ENCODE results near the gene ELF3.
"Not testable (repeated sequence)": the region's sequence is repeated elsewhere in the genome, so short reads cannot be mapped to it uniquely, and the experiment has no call there.

Gene ELF3

DNA sequence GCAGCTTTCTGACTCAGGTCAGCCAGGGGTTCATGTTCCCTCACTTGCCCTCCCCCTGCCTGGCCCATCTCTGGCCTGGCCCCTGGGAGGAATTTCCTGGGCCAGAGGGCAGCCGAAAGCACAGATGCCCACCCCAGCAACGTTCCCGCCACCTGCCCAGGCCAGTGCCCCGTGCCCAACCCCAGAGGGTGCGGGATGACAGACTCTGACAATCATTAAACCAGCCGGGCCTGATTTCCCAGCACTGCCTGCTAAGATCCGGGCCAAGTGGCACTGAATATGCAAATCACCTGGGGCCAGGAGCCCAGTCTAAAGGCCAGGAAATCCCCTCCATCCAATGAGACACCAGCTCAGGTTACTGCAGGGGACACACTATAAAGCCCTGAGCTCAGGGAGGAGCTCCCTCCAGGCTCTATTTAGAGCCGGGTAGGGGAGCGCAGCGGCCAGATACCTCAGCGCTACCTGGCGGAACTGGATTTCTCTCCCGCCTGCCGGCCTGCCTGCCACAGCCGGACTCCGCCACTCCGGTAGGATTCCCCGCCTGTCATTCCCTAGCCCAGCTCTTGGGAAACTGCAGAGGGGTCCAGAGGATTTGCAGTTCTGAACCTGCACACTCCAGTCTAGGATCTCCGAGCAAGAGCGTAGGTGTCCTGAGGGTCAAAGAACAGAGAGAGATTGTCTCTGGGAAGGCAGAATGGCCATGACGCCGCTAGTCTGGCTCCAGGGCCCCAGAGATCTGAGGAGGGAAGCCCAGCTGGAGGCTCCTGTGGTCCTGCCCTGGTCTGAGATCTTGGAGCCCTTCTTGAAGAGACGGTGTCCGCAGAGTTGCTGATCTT lies at the start of gene ELF3:
Gene ELF3, plus strand, starts transcription at position 408 of the 836 bp plus-strand sequence. CDS start 550 bp downstream, outside the sequence.
- DNase-seq = no peak

DNA sequence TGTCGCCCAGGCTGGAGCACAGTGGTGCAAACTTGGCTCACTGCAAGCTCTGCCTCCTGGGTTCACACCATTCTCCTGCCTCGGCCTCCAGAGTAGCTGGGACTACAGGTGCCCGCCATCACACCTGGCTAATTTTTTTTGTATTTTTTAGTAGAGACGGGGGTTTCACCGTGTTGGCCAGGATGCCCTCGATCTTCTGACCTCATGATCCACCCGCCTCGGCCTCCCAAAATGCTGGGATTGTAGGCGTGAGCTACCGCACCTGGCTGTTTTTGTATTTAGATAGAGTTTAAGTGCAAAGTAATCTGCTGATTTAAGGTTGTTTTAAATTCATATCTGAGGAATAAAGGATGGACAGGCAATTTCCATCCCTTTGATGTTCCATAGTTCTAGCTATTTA lies 48.0 kb upstream of the ELF3 start:
- not testable (repeated sequence) for DNase-seq

DNA sequence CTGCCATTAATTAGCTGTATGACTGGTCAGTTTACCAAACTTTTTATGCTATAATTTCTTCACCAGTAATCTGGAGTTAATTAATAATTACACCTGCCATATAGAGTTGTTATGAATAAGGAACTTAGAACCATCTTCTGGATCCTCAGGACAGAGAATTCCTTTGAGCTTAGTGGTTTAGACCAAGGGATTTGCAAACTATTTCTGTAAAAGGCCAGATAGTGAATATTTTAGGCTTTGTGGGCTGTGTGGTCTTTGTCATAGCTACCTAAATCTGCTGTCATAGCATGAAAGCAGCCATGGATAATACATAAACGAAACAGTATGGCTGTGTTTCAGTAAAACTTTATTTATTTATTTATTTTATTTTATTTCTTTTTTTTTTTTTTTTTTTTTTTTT lies 46.1 kb upstream of the ELF3 start:
- no peak for DNase-seq

DNA sequence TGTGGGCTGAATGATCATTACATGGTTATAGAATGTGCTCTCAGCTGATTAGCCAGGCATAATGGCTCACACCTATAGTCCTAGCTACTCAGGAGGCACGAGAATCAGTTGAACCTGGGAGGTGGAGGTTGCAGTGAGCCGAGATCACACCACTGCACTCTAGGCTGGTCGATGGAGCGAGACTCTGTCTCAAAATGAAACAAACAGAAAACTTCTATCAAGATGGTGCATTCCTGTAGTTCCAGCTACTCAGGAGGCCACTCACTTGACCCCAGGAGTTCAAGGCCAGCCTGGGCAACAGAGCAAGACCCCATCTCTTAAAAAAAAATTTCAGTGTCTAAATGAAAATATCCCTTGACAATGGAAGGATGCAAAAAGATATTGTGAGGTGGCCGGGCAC lies 44.2 kb upstream of the ELF3 start:
- no peak for DNase-seq

DNA sequence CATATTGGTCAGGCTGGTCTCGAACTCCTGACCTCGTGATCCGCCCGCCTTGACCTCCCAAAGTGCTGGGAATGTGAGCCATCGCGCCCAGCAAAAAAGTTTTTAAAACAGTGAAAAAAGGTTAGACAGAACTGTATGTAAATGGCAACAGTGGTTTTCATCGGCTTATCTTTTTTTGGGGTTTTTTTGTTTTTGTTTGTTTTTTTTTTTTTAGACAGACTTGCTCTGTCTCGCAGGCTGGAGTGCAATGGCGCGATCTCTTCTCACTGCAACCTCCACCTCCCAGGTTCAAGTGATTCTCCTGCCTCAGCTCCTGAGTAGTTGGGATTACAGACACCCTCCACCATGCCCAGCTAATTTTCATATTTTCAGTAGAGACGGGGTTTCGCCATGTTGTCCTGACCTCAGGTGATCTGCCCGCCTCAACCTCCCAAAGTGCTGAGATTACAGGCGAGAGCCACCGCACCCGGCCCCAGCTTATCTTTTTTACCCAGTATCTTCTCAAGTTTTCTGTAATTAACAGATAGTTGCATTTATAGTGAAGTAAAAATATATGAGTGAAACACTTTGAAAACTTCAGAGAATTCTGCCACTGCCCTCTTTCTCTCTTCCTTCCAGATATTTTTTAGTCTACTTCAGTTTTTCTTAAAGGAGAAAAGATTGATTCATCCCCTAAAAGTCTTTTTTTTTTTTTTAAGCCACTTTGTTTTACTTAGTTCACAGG lies 42.0 kb upstream of the ELF3 start:
- no peak for DNase-seq

DNA sequence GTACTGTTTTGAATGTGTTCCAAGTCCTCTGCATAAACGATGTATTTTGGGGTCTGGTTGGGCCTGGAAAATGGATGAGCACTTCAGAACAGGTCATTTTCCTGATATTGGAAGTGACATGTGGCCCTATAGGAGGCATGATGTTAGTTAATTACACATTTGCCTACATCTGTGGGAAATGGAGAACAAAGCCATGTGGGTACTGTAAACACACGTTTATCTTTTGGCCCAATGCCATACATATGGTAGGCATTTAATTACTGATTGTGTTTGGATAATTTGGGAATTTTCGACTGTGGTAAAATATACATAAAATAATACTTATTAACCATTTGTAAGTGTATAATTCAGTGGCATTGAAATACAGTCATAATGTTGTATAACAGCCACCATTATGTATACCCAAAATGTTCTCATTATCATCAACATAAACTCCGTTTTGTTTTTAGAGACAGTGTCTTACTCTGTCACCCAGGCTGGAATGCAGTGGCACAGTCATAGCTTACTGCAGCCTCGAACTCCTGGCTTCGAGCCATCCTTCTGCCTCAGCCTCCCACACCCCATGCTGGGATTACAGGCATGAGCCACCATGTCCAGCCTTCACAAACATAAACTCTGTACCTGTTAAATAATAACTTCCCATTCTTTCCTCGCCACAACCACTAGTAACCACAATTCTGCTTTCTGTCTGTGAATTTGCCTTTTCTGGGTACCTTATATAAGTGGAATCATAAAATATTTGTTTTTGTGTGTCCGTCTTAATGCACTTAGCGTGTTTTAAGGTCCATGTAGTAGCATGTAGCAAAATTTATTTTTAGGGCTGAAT lies 39.8 kb upstream of the ELF3 start:
- DNase-seq = no peak

DNA sequence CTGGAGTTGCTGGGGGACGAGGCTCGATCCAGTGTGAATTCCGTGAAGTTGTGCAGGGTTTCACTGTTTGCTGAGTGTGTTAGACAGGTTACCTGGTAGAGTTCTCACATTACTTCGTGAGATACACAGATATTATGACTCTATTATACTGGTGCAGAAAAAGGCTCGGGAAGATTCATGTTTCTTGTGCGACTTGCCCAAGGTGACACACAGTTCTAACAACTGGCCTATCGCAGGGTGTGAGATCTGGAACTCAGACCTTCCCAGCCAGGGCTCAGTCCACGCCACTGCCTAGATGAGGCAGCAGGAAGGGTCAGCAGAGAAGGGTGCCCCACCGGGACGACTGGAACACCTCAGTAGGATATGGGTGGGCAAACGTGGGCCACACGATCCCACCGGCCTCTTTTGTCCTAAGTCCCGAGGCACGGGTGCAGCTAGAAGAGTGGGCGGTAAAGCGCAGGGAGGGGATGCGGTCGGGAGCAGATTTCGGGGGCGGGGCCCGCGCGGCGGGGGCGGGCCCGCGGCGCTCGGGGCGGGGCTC lies 28.2 kb upstream of the ELF3 start:
- DNase-seq = no peak

DNA sequence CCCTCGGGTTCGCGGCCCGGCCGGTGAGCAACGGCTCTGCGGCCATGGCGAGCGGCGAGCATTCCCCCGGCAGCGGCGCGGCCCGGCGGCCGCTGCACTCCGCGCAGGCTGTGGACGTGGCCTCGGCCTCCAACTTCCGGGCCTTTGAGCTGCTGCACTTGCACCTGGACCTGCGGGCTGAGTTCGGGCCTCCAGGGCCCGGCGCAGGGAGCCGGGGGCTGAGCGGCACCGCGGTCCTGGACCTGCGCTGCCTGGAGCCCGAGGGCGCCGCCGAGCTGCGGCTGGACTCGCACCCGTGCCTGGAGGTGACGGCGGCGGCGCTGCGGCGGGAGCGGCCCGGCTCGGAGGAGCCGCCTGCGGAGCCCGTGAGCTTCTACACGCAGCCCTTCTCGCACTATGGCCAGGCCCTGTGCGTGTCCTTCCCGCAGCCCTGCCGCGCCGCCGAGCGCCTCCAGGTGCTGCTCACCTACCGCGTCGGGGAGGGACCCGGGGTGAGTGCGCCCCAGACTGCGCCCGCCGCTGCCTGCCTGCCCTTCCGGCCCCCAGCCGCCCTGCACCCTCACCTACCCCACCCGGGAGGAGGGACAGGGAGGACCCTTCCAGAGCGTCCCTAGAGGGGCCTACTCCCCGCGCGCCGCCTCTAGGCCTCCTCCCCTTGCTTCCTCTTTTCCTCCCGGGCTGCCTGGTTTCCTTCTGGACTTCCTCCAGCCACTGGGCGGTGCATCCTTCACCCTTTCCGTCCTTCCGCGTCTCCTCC lies 27.6 kb upstream of the ELF3 start, which contains the start of gene RNPEP:
Gene RNPEP, plus strand, starts transcription at position 26 of the 757 bp plus-strand sequence. Its CDS starts 19 bp downstream, at position 45.
- DNase-seq = peak; percentile 67

DNA sequence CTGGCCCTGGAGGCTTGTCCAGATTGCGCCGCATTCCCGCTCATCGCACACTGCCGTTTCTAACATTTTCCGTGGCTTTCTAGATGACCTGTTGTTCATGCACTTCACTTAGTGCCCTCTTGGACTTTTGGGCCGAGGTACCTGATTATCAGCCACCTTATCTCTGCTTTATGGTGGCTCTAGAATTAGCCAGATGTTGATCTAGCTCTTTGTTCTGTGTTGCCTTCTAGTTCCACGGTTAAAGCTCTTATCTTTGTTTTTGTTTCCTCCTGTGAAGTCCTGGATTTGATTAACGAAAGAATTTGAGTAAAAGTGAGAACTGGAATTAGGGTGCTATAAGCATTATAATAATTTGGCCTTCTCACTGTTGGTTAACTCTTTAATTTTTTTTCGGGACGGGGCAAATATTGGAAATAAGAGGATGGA lies 27.0 kb upstream of the ELF3 start:
- no peak for DNase-seq

DNA sequence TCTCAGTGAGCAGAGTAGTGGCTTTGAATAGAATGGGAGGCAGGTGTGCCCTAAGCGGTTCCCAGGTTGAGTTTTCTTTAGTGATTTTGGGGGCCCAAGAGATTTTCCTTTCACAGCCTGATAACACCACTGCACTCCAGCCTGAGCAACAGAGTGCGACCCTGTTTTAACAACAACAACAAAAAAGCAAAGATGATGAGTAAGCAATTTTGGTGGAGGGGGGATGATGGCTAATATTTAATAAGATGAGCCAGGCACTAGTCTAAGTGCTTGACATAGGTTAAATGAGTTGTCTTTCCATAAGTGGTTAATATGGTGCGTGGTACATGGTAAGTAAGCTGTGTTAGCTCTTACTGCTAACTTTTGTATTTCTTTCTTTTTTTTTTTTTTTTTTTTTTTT lies 25.9 kb upstream of the ELF3 start:
- DNase-seq = no peak

DNA sequence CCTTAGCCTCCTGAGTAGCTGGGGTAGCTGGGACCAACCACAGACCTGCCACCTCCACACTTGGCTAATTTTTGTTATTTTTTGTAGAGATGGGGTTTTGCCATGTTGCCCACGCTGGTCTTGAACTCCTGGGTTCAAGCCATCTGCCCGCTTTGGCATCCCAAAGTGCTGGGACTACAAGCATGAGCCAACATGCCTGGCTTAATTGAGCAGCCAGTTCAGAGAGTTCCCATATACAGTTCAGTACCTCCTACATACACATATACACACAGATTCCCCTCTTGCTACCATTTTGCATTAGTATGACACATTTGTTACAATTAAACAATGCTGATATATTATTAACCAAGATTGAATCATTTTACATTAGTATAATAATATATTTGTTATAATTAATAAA lies 25.0 kb upstream of the ELF3 start:
- no peak for DNase-seq

DNA sequence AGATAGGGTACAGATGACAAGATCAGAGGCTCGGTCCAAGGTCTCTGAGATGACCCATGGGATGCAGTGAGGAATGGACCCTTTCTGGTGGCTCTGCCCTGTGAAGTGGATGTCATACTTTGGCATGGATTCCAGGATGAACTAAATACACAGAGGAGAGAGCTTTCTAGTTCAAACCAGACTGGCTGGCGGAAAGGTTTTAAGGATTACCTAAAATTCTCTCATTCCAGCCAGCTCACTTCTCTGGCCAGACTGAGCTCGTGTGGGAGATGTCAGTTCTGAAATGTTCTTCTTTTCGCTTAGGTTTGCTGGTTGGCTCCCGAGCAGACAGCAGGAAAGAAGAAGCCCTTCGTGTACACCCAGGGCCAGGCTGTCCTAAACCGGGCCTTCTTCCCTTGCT lies 21.8 kb upstream of the ELF3 start:
- no peak for DNase-seq

DNA sequence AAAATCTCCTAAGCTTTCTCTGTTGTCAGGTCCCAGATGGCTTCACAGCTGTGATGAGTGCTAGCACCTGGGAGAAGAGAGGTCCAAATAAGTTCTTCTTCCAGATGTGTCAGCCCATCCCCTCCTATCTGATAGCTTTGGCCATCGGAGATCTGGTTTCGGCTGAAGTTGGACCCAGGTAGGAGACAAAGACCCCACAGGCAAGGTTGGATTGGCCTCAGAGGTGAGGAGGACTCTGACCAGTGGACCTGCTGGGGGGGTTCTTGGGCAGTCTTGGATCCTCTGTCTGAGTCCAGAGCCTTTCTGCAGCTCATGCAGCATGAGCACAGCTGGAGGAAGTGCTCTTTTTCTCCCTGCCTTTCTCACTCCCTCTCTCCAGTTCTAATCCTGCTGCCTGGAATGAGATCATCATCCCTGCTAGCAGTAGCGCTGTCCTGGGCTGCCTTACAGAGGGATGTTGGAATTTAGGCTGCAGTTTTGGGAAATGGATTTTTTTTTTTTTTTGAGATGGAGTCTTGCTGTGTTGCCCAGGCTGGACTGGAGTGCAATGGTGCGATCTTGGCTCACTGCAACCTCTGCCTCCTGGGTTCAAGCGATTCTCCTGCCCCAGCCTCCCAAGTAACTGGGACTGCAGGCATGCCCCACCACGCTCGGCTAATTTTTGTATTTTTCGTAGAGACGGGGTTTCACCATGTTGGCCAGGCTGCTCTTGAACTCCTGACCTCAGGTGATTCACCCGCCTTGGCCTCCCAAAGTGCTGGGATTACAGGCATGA lies 20.8 kb upstream of the ELF3 start:
- no peak for DNase-seq

DNA sequence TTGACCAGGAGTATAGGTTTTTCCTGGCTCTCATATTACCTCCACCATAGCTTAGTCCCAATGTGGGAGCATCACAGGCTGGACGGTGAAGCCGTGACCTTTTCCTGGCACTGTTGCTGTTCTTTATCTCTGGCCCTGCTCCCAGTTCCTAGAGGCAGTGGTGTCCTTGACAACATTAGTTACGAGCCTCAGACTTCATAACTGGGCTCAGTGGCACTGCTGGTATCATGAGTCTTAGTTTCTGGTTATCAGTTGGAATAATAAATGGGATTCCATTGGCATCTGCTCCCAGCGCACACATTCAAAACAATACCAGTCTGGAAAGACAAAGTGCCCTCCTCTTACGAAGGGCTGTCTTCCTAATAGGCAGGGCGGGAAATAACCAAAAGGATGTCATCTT lies 20.0 kb upstream of the ELF3 start:
- no peak for DNase-seq

DNA sequence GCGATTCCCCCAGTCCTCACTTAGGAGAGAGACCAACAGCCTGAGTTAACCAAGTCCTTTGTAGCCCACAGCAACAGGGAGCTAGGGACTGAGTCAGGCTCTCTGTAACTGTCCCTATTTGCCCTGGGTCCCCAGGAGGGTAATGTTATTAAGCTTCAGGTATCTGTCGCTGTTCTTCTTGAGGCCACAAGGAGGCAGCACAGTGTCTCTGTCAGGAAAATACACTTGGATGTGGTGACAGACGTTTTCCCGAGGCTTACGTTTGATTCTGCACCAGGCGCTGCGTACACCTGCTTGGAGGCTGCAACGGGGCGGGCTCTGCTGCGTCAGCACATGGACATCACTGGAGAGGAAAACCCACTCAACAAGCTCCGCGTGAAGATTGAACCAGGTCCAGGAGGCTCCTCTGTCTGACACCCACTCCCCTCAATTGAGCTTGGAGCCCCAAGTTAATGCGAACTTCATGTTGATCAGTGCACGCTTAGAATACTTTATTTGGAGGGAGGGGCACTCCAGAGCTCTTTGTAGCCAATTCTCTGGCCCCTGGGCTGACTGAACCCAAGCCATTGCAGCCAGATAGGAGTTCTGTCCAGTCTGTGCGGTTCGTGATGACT lies 10.7 kb upstream of the ELF3 start:
- peak; percentile 36 for DNase-seq

DNA sequence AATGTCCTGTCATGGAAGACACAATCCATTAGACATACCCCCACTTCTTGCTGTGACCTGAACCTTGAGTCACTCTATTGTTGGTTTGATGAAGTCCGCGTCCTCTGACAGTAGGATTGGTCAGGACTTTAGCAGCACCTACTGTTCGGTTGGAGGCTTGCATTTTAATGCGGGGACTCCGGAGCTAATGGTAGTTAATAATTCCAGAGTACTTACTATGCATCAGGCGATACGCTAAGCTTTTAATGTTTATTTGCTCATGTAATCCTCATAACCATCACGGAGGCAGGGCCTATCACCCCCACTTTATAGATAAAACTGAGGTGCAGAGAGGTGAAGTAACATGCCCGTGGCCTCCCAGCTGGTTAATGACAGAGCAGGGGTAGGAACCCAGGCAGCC lies 7.9 kb upstream of the ELF3 start:
- no peak for DNase-seq

DNA sequence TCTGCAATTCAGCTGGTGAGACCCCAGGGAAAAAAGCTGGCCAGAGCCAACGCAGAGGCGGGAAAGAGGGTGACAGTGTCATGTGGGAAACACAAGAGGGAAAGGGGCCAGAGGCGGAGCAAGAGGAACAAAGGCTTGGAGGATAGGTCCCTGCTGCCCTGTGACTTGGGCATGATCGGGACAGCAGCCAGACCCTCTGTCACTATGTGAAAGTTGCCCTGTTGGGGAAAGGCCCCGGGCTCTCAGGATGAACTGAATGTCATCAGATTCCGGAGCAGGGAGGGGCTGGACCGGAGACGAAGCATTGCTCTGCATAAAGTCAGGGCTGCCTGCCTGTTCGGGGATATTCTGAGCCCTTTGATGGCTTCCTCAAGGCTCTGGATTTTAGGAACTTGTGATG lies 5.7 kb upstream of the ELF3 start:
- peak; percentile 5 for DNase-seq

DNA sequence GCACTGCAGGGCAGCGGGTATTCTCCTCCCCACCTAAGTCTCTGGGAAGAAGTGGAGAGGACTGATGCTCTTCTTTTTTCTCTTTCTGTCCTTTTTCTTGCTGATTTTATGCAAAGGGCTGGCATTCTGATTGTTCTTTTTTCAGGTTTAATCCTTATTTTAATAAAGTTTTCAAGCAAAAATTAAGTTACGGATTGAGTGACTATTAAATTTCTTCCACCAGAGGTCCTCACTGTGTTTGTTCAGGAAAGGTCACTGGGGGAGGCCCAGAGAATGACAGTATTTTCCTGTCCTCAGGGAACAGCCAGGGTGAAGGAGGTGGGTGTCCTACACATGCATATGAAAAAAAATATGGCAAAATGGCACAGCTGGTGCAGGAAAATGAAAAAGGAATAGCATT lies 4.4 kb upstream of the ELF3 start:
- DNase-seq = no peak

DNA sequence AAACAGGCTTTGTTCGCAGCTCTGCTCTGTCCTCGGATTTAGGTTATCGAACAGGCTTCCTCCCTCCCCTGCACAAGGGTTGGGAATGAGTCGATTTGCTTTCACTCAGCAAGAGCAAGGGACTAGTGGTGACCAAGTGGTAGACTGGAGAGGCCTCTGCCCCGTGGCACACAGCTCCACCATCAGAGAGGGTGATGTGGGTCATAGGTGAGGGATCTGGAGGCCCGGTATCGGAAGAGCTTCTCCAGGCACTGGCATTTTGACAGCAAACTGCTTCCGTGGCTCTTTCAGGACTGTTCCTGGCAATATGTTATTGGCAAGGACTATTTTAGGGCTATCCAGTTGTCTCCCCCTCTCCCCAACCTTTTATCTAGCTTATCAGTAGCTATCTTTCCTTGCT lies 3.1 kb upstream of the ELF3 start:
- DNase-seq = no peak

DNA sequence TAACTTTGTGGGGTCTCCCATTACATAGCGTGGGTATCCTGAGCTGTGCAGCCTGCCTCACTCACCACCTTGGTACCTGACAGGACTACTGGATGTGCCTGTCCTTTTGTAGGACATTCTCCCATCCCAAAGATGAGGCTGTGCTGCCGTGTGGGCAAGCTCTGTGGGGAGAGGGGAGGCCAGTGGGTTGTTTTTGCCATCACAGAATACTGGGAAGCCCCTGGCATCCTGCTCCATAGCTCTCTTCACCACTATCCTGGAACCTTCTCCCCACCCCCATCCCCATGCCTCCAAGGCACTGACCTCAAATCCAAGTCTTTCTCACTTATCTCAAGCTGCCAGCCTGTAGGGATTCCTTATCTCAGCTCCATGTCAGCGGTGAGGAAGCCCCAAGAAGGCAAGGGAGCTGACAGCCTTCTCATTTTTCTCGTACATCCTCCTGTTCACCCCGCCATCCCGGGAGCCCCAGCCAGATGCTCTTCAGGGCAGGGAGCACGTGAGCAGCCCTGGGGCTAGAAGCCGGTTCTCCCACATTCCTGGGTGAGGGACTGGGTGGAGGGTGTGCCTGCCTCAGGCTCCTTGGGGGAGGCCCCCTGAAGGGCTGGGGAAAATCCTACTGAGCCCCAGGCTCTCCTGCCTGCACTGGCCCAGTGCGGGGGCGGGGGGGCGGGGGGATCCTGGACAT lies 2.4 kb upstream of the ELF3 start:
- no peak for DNase-seq

All from midbrain (tissue), 1 donor.